ENCODE data around the gene ZBP1. TPM values are rescaled to one million over a fixed set of nuclear protein-coding genes. Genes with fewer than 3 reads are reported as not detected.

Gene ZBP1
- total RNA-seq, 1 donor from 2014 or later = 17.8 TPM

DNA sequence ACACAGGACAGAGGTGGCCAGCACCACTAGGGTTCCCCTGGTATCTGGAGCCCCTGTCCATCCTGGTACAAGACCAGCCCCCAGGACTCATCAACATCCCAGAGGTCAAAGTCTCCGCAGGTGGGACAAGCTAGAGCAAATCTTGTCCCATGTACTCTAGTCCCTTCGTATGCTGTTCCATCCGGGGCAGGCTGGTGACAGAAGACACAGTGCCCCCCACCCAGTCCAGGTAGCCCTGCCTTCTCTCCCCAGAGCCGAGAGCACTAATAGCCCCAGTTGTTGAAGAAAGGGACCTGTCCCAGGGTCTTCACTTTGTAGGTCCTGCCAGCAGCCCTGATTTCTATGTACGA, 38.2 kb downstream of the ZBP1 start:
- H3K4me3 Mint-ChIP-seq = no peak overlapping the region
- H3K27ac Mint-ChIP-seq = no peak overlapping the region
- TF ChIP-seq, protein P1, sequence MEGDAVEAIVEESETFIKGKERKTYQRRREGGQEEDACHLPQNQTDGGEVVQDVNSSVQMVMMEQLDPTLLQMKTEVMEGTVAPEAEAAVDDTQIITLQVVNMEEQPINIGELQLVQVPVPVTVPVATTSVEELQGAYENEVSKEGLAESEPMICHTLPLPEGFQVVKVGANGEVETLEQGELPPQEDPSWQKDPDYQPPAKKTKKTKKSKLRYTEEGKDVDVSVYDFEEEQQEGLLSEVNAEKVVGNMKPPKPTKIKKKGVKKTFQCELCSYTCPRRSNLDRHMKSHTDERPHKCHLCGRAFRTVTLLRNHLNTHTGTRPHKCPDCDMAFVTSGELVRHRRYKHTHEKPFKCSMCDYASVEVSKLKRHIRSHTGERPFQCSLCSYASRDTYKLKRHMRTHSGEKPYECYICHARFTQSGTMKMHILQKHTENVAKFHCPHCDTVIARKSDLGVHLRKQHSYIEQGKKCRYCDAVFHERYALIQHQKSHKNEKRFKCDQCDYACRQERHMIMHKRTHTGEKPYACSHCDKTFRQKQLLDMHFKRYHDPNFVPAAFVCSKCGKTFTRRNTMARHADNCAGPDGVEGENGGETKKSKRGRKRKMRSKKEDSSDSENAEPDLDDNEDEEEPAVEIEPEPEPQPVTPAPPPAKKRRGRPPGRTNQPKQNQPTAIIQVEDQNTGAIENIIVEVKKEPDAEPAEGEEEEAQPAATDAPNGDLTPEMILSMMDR (IDR thresholded peaks at IDR 0.05) = no peak
- POLR2A ChIA-PET = no interaction called here
- H3K4me1 Mint-ChIP-seq = no peaks in the 10 kb centered on the region
- no peak for ATAC-seq (ENCODE audit: low read depth)
- no peaks in the 10 kb centered on the region for H3K36me3 Mint-ChIP-seq (ENCODE audit: low read depth)
- H3K9me3 Mint-ChIP-seq = no peaks in the 10 kb centered on the region
- DNase-seq = no peak
- CTCF ChIA-PET = no interaction called here
- intact Hi-C loops (cut with micrococcal nuclease) = no loop called here
- peaks cover 59% of the 10 kb centered on the region for H3K27me3 Mint-ChIP-seq

DNA sequence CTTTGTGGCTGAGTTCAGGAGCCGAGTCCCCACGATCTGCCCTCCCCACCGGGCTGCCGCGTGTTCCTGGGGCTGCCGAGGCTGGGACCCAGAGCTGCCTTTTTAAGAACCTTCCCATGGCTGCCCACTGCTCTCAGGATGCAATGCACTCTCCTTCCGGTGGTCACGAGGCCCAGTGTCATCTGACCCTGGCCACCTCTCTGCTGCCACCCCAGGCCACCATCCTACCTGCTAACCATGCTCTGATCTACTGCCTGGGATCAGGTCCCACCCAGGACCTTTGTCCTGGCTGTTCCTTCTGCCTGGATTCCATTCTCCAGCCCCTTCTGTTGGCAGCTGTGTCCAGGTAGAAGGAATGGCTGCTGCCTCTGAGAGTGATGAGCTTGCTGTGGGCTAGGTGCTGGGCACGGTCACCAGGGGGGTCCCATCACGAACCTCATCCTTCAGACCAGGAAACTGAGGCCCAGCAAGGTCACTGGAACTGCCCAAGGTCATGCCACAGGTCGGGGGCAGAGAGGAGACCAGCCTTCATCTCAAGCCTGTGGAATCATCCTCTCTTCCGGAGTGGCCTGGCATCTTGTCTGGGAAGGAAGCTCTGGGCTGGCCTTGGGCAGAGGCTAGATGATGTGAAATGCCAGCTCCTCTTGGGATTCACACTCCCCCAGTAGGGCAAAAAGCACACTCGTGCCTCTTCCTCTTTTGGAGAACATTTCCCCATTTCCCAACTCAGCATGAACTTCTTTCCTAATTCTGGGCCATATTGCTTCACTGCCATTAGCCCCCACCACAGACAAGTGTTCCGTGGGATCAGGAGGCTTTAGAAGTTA, 38.8 kb downstream of the ZBP1 start:
- no peak overlapping the region for H3K27ac Mint-ChIP-seq
- no peaks in the 10 kb centered on the region for H3K4me1 Mint-ChIP-seq
- no peak overlapping the region for H3K4me3 Mint-ChIP-seq
- ChIA-PET CTCF (no interaction called here), POLR2A (no interaction called here)
- peaks cover 58% of the 10 kb centered on the region for H3K27me3 Mint-ChIP-seq
- DNase-seq = no peak
- TF ChIP-seq, protein P1 (IDR thresholded peaks at IDR 0.05) = no peak
- no peak for ATAC-seq (ENCODE audit: low read depth)
- H3K9me3 Mint-ChIP-seq = no peaks in the 10 kb centered on the region
- intact Hi-C loops (cut with micrococcal nuclease) = no loop called here
- no peaks in the 10 kb centered on the region for H3K36me3 Mint-ChIP-seq (ENCODE audit: low read depth)

DNA sequence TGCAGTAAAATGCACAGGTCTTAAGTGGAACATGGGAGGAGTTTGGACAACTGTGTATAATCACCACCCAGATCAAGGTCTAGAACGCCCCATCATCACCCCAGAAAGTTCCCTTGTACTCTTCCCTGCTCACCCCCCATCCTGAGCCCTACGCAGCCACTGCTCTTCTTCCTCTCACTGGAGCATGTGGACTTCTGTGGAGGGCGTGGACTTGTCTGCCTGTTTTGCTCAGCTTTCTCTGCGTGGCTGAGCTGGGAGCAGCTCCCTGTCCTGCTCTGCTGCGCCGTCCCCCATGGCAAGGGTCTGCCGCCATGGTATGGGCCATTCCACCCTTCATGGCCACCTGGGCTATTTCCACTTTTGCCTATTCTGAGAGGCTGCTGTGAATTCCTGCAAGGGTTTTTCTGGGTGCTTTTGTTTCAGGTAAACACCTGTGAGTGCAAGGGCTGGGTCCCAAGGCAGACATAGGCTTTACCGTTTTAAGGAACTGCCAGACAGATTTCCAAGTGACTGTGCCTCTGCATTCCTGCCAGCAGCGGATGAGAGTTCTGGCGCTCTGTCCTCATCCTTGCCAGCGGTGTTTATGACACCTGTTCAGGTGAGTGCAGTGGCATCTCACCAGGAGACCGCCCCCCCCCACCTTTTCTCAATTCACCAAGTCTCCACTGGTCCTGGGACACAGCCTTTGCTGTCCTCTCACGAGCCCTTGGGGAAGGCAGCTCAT, 39.6 kb downstream of the ZBP1 start:
- no peaks in the 10 kb centered on the region for H3K9me3 Mint-ChIP-seq
- intact Hi-C loops (cut with micrococcal nuclease) = no loop called here
- TF ChIP-seq, protein P1 (IDR thresholded peaks at IDR 0.05) = no peak
- H3K4me3 Mint-ChIP-seq = no peak overlapping the region
- no peak for ATAC-seq (ENCODE audit: low read depth)
- DNase-seq = no peak
- no peak overlapping the region for H3K27ac Mint-ChIP-seq
- ChIA-PET CTCF (no interaction called here), POLR2A (no interaction called here)
- H3K36me3 Mint-ChIP-seq (ENCODE audit: low read depth) = no peaks in the 10 kb centered on the region
- peaks cover 56% of the 10 kb centered on the region for H3K27me3 Mint-ChIP-seq
- no peaks in the 10 kb centered on the region for H3K4me1 Mint-ChIP-seq

DNA sequence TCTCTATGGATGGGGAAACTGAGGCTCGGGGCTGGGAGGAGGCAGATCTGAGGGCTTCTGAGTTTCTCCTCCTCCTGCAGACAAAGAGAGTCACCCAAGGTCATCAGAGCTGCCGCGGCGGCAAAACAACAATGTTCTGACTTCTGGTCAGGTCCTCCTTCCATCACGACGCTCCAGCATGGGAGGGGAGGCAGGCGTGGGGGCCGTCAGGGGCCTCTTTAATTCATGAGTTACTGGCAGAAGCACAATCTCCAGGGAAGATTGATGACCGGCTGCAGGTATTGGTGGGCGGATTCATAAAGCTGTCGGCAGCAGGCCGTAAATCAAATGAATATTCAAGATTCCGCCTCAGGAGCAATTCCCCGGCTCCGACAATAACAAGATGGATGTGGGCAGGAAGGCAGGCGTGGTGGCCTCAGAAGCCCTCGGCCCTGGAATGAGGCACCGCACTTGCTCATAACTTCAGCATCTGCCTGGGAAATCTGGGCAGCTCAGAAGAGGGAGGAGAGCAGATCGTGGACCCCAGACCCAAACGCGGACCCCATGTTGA, 40.3 kb downstream of the ZBP1 start:
- H3K36me3 Mint-ChIP-seq (ENCODE audit: low read depth) = no peaks in the 10 kb centered on the region
- DNase-seq = no peak
- ChIA-PET CTCF (no interaction called here), POLR2A (no interaction called here)
- no peak overlapping the region for H3K27ac Mint-ChIP-seq
- intact Hi-C loops (cut with micrococcal nuclease) = no loop called here
- H3K9me3 Mint-ChIP-seq = no peaks in the 10 kb centered on the region
- no peaks in the 10 kb centered on the region for H3K4me1 Mint-ChIP-seq
- H3K4me3 Mint-ChIP-seq = no peak overlapping the region
- peaks cover 50% of the 10 kb centered on the region for H3K27me3 Mint-ChIP-seq
- no peak for ATAC-seq (ENCODE audit: low read depth)
- TF ChIP-seq, protein P1 (IDR thresholded peaks at IDR 0.05) = no peak

DNA sequence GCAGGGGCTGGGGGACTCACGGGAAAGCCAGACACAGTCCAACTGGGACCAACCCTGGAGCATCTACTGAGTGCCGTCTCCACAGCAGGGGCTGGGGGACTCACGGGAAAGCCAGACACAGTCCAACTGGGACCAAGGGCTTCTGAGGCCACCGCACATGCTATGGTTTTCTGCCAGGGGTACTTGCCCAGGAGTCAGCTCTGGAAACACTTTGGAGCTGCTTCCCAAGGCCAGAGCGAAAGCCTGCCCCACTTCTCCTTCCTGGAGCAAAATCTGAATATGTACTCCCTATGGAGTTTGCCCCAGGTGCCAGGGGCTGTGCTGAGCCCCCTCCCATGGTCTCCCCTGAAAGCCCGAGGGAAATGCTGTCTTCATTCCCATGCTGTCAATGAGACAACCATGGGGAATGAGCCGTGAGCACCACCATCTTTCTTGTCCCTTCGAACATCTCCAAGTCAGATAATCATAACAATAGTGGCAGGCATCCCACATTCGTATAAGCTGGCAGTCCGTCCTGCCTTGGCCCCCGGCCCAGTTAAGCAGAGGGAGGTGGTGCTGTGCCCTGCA, 40.8 kb downstream of the ZBP1 start:
- POLR2A ChIA-PET = no interaction called here
- CTCF ChIA-PET = no interaction called here
- H3K9me3 Mint-ChIP-seq = no peaks in the 10 kb centered on the region

More for the DNA sequence above, 40.8 kb downstream of the ZBP1 start:
- H3K36me3 Mint-ChIP-seq (ENCODE audit: low read depth) = no peaks in the 10 kb centered on the region
- TF ChIP-seq, protein P1 (IDR thresholded peaks at IDR 0.05) = no peak
- H3K27ac Mint-ChIP-seq = no peak overlapping the region
- intact Hi-C loops (cut with micrococcal nuclease) = no loop called here
- no peak for ATAC-seq (ENCODE audit: low read depth)
- H3K4me3 Mint-ChIP-seq = no peak overlapping the region
- no peak for DNase-seq
- peaks cover 45% of the 10 kb centered on the region for H3K27me3 Mint-ChIP-seq
- no peaks in the 10 kb centered on the region for H3K4me1 Mint-ChIP-seq

Data from activated B cell treated with CpG ODN at 0.5 μM for 24 hours (primary cell).